HG02852 (cell line): ENCODE results near the gene ERICH6B.
"Not testable (repeated sequence)": the region's sequence is repeated elsewhere in the genome, so short reads cannot be mapped to it uniquely, and the experiment has no call there.

Experiments
- ATAC-seq: cut with Tn5 transposase; IDR thresholded peaks from one replicate; pipeline ENCODE4 v1.9.1; 2021; ENCODE audit warnings: mild to moderate bottlenecking, moderate library complexity; ENCODE audit not compliant: unreplicated experiment

The ERICH6B gene

DNA sequence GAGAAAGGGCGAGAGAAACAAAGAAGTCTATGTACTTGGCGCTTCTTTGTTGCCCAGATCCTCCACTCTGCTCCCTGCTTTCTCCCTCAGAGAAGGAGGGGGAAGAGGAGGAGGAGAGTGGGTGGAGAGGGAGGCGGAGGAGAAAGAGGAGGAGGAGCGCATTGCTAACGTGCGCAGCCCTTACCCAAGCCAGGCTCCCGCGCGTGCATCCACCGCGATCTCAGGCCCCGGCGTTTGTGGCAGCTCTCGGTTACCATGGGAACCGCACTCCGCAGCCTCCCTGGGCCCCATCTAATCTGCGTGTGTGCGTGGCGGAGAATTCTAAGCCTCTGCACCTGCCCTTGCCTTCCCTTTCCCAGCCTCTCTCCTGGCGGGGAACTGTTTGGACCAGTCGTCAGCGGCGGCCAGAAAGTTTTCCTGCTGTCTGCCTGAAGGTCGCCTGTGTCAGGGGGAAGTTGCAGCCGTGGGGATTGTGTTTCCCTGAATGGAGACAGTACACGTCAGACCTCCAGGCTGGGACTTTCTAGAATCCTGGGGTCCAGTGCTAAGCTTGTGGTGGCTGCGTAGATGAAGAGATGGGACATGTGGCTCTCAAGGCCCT is at the start of gene ERICH6B:
TSS of gene ERICH6B (minus strand) at position 239 of the 601 bp plus-strand sequence. CDS start 18,734 bp downstream, outside the sequence.
- no peak for ATAC-seq

GRCh38 chr13:45662903-45663302 is 47.4 kb upstream of the ERICH6B start:
- not testable (repeated sequence) for ATAC-seq

GRCh38 chr13:45662162-45662561 is 46.6 kb upstream of the ERICH6B start:
- ATAC-seq, result no peak

DNA sequence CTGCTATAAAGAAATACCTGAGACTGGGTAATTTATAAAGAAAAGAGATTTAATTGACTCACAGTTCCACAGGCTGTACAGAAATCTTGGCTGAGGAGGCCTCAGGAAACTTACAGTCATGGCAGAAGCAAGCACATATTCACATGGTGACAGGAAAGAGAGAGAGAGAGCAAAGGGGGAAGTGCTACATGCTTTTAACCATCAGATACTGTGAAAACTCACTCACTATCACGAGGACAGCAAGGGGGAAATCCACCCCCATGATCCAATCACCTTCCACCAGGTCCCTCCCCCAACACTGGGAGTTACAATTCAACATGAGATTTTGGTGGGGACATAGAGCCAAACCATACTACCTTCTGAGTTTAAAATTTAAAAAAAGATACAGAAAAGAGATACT is 44.9 kb upstream of the ERICH6B start:
- ATAC-seq, result not testable (repeated sequence)

DNA sequence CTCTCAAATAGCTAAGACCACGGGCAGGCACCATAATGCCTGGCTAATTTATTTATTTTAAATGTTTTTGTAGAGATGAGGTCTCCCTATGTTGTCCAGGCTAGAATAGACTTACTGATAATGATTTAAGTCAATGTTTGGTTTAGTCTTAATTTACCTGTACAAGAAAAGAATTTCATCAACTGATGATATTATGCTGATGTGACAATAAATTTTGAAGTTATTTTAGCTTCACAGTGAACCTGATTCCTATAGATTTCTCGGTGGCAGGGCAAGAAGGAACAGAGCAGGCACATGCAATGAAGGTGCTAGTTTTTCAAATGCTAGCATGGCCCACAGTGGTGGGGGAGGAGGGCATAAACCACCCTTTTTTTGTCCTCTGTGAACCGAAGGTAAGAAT is 44.0 kb upstream of the ERICH6B start:
- ATAC-seq, result no peak

DNA sequence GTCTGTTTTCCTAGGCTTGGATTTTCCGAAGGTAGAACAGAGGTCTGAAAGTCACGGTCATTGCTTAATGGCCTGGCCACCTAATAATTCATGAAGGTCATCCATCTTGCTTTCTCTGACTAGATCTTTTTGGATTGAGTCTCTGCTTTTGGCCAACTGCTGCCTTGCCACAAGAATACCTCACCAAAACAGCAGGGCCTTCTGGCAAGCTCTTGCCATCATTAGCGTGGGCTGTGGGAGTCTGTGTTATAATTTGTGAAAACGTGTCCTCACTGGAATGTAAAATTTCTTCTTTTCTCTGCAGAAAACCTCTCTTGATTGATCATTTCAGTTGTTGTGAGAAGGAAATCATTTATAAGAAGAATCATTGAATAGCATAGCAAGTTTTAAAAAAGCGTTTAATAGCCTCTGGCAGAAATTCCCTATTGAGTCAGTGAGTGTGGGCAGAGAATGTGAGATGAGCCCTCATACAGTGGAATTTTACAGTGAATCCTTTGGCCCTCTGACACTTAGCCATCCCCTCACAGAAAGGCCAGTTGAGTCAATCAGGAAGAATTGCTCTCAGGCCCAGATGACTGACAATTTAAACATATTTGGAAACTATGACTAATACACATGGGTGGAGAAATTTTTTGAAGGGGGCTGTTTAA is 43.2 kb upstream of the ERICH6B start:
- ATAC-seq, result no peak

- ATAC-seq, result no peak
Measured at GRCh38 chr13:45654633-45655349, 39.3 kb upstream of the ERICH6B start.

GRCh38 chr13:45645263-45645662 is 29.7 kb upstream of the ERICH6B start:
- ATAC-seq, result not testable (repeated sequence)

DNA sequence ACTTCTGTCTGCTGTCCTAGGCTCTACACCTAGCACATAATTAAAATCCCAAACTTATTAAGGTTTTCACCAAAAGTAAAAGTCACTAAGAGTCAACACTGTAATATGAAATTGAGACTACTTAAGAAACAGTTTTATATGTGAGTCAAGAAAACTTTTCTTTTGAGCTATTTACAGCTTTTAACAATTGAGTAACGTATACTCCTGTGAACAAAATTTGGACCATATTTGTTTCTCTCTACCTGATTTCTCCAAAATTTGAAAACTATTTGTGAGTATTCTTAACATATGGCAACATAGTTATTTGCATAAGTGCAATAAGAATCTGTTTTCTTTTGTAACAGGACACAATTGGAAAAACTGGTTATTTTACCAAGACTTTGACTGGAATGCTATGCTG is 26.6 kb upstream of the ERICH6B start:
- not testable (repeated sequence) for ATAC-seq

DNA sequence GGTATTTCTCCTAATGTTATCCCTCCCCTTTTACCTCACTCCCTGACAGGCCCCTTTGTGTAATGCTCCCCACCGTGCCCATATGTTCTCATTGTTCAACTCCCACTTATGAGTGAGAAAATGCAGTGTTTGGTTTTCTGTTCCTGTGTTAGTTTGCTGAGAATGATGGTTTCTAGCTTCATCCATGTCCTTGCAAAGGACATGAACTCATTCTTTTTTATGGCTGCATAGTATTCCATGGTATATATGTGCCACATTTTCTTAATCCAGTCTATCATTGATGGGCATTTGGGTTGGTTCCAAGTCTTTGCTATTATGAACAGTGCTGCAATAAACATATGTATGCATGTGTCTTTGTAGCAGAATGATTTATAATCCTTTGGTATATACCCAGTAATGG is 19.8 kb upstream of the ERICH6B start:
- not testable (repeated sequence) for ATAC-seq

DNA sequence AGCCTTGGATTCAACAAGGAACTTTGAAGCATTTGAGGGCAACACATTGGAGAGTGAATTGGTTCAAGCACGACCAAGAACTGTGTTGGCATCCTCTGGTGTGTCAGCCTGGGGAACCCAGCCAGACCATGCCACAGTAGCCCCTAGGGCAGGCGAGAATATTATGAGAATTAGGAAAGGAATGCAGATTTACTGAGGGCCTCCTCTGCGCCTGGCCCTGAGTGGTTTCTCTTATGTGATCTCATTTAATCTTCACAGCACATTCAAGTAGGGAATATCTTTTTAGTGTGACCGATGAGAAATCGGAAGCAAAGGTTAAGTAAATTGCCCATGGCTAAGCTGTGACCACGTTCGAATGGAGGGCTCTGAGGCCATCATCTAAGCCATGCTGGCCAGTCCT is 15.3 kb upstream of the ERICH6B start:
- ATAC-seq, result no peak

GRCh38 chr13:45629940-45630339 is 14.4 kb upstream of the ERICH6B start:
- ATAC-seq, result no peak

DNA sequence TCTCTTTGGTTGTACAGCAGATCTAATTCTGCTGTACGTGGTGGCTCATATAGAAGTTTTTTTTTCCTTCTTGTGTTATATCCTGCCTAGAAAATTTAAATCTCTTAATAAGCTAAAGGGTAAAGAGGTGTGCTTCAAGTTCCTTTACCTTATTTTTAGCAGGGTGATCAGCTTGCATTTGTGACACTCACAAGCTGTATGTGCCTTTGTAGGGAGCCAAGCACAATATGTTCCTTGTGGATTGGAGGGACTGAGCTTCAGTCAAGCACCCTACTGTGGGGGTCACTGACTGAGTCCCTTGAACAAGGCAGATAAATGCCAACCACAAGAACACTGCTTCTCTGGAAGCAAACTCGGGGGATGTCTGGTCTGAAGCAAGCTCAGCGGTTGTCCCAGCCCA is 12.6 kb upstream of the ERICH6B start:
- no peak for ATAC-seq

- ATAC-seq, result no peak
Measured at GRCh38 chr13:45627656-45628055, 12.1 kb upstream of the ERICH6B start.

- no peak for ATAC-seq
Measured at GRCh38 chr13:45626731-45627374, 11.3 kb upstream of the ERICH6B start.

DNA sequence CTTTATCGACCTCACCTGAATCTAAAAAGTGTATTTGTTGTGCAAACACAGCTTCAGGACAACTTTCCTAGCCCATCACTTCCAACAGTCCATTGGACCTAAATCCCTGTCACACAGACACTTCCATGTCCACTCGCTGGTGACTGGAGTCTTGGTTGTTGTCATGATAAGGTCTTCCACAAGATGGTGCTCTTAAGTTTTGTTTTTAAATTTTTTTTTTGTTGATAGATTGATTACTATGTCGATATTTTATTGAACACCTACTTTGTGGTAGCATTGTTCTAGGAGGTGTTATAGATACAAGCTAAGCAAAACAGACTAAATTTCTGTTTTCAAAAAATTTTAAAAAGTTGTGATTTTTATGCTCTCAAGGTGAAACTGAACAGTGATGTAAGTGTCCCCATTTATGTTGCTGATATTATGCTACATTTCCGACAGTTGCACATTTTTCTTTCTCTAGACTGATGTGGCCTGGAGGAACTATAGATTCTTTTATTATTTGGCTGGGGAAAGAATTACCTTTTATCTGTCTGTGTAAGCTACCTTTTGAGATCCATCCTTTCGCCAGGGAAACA is 8.1 kb upstream of the ERICH6B start:
- no peak for ATAC-seq

GRCh38 chr13:45621950-45622349 is 6.4 kb upstream of the ERICH6B start:
- ATAC-seq, result no peak

DNA sequence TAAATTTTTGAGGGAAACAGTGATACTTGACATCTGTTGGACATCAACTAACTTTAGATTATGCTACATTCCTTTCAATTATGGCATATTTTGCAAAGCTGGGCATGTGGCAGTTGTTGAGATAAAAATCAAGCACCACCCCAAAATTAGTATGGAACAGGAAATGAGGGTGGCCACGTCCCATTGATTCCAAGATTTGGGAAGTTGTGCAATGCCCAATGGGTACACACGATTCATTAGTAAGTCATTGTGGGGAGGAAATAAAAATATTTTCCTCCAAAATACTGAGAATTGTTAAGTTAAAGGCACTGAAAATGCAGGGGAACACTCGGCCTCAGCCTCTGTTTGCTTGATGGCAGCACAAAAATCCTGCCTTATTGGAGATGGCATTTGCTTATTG is 7.6 kb downstream of the ERICH6B start:
- ATAC-seq, result no peak

DNA sequence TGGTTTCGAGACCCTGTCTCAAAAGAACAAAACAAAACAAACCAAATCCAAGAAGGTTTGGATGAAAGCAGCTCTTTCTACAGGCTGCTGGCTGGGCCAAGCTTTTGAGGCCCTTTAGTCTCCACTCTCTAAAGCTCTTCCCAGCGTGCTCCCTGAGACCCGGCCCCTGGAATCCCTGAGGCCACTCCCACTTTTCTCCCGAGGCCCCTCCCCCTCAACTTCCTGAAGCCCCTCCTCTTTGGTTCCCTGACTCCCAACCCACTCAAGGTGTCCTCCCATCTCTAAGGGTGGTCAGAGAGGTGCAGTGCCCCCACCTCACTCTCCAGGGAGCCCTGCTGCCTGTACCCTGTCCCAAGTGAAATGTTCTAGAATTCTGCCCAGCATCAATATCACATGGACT is 10.6 kb downstream of the ERICH6B start:
- ATAC-seq, result no peak

DNA sequence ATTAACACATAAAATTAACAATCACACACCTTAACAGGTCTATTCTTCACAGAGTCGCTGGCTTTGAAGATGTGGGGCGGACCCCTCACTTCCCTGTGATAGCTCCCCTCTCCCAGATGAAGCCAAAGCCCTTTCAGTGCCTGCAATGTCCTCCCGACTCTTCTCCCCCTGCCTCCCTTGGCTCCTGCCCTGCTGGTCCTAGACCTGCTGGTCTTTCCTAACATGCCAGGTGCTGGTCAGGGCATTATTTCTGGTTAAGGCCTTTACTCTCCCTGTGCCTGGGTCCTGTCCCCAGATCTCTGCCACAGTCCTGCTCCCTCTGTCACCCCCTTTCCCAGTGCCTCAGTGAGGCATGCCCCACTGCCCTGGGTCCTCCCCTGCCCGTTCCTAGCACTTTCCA is 12.2 kb downstream of the ERICH6B start:
- ATAC-seq, result no peak
